Large intestine (tissue), 3 donors: Measurements from ENCODE around the gene RPS28. TPM values are rescaled to one million over a fixed set of nuclear protein-coding genes. Genes with fewer than 3 reads are reported as not detected.

Source experiments
- DNase-seq, 2 donors: peaks; one replicate each; pipeline versions ENCODE4 v3.0.0 to v3.0.0-alpha.2; 2013
- H3K27ac ChIP-seq: one replicate; pipeline ENCODE4 v1.5.1; 2013; ENCODE audit warnings: low read length
- H3K27me3 ChIP-seq: 2 replicates; pipeline ENCODE4 v1.6.1; 2013; ENCODE audit warnings: low read length; ENCODE audit not compliant: control insufficient read depth, insufficient read depth
- H3K36me3 ChIP-seq: 2 replicates; pipeline ENCODE4 v1.6.1; 2013; ENCODE audit warnings: low read length; ENCODE audit not compliant: control insufficient read depth, insufficient read depth
- H3K4me1 ChIP-seq: one replicate; pipeline ENCODE4 v1.6.1; 2013; ENCODE audit warnings: low read length; ENCODE audit not compliant: control insufficient read depth, insufficient read depth
- H3K4me3 ChIP-seq: one replicate; pipeline ENCODE4 v1.5.1; 2013; ENCODE audit warnings: low read length
- H3K9me3 ChIP-seq: one replicate; pipeline ENCODE4 v1.6.1; 2013; ENCODE audit warnings: mild to moderate bottlenecking, low read depth, low read length, moderate library complexity; ENCODE audit not compliant: control insufficient read depth
- WGBS: methylation state at CpG from one replicate; pipeline ENCODE4 v1.1.5; 2013; ENCODE audit warnings: low lambda C conversion rate; ENCODE audit not compliant: insufficient coverage; 5-methylcytosine and 5-hydroxymethylcytosine counted together
- polyA plus RNA-seq: library from polyadenylated mRNA; unstranded; fragments of 120-200 nt; gene quantifications from one replicate; pipeline ENCODE4 v1.2.1, GENCODE V29; 2013

The RPS28 gene
- polyA plus RNA-seq, 1 donor: 1,187 TPM

- 83% methylated on average over 1 of the region's 19 CpGs for WGBS
- peak overlapping the region; percentile 83 for H3K4me3 ChIP-seq
- no peak for DNase-seq
- peaks cover 12% of the 10 kb centered on the region for H3K4me1 ChIP-seq
- no peaks in the 10 kb centered on the region for H3K9me3 ChIP-seq
- H3K36me3 ChIP-seq: peaks cover 40% of the 10 kb centered on the region
- no peaks in the 10 kb centered on the region for H3K27me3 ChIP-seq
- H3K27ac ChIP-seq: peak overlapping the region; percentile 83
Observed at GRCh38 chr19:8319807-8320520, 1.3 kb upstream of the RPS28 start.

GRCh38 chr19:8320564-8321066 is 681 bp upstream of the RPS28 start:
- Histone ChIP-seq H3K36me3 (peaks cover 35% of the 10 kb centered on the region), H3K27me3 (no peaks in the 10 kb centered on the region), H3K4me1 (peaks cover 12% of the 10 kb centered on the region), H3K27ac (peak overlapping the region; percentile 83), H3K4me3 (peak overlapping the region; percentile 83), H3K9me3 (no peaks in the 10 kb centered on the region)
- WGBS: no CpG with 5 or more reads among the region's 16 CpGs
- DNase-seq: peak in 1 of 2 donors; percentile 55

- peaks cover 23% of the 10 kb centered on the region for H3K36me3 ChIP-seq
- peak overlapping the region; percentile 34 for H3K27ac ChIP-seq
- peaks cover 12% of the 10 kb centered on the region for H3K4me1 ChIP-seq
- no peak for DNase-seq
- peak overlapping the region; percentile 83 for H3K4me3 ChIP-seq
- no CpG with 5 or more reads among the region's 30 CpGs for WGBS
- H3K27me3 ChIP-seq: peaks cover 5% of the 10 kb centered on the region
- no peaks in the 10 kb centered on the region for H3K9me3 ChIP-seq
Observed at GRCh38 chr19:8321986-8322637, 816 bp downstream of the RPS28 start.

GRCh38 chr19:8322638-8322997 is 1.3 kb downstream of the RPS28 start:
- no CpG with 5 or more reads among the region's 7 CpGs for WGBS

GRCh38 chr19:8323781-8324185 is 2.5 kb downstream of the RPS28 start:
- Histone ChIP-seq H3K27ac (no peak overlapping the region), H3K4me1 (peaks cover 12% of the 10 kb centered on the region)
- WGBS: 100% methylated on average over 1 of the region's 1 CpG

More at GRCh38 chr19:8322638-8322997, 1.3 kb downstream of the RPS28 start:
- Histone ChIP-seq H3K27ac (no peak overlapping the region), H3K4me3 (peak overlapping the region; percentile 83), H3K27me3 (peaks cover 5% of the 10 kb centered on the region), H3K4me1 (peaks cover 12% of the 10 kb centered on the region), H3K36me3 (peaks cover 23% of the 10 kb centered on the region), H3K9me3 (no peaks in the 10 kb centered on the region)
- no peak for DNase-seq

GRCh38 chr19:8324186-8325050 is 3.1 kb downstream of the RPS28 start:
- no CpG with 5 or more reads among the region's 17 CpGs for WGBS
- Histone ChIP-seq H3K36me3 (peaks cover 23% of the 10 kb centered on the region), H3K27ac (no peak overlapping the region), H3K27me3 (peaks cover 13% of the 10 kb centered on the region), H3K4me1 (peaks cover 12% of the 10 kb centered on the region), H3K9me3 (no peaks in the 10 kb centered on the region), H3K4me3 (no peak overlapping the region)
- no peak for DNase-seq

More at GRCh38 chr19:8323781-8324185, 2.5 kb downstream of the RPS28 start:
- DNase-seq: no peak
- Histone ChIP-seq H3K4me3 (no peak overlapping the region), H3K9me3 (no peaks in the 10 kb centered on the region), H3K36me3 (peaks cover 23% of the 10 kb centered on the region), H3K27me3 (peaks cover 13% of the 10 kb centered on the region)

GRCh38 chr19:8325454-8325853 is 4.2 kb downstream of the RPS28 start:
- no CpG with 5 or more reads among the region's 3 CpGs for WGBS
- H3K4me3 ChIP-seq: no peak overlapping the region
- H3K4me1 ChIP-seq: peaks cover 3% of the 10 kb centered on the region
- DNase-seq: no peak
- H3K27ac ChIP-seq: no peak overlapping the region
- no peaks in the 10 kb centered on the region for H3K9me3 ChIP-seq
- H3K27me3 ChIP-seq: peaks cover 13% of the 10 kb centered on the region
- H3K36me3 ChIP-seq: peaks cover 23% of the 10 kb centered on the region

GRCh38 chr19:8329996-8330395 is 8.7 kb downstream of the RPS28 start:
- no peak for DNase-seq
- H3K9me3 ChIP-seq: peaks cover 6% of the 10 kb centered on the region
- peaks cover 46% of the 10 kb centered on the region for H3K27me3 ChIP-seq
- H3K4me1 ChIP-seq: no peaks in the 10 kb centered on the region
- no peak overlapping the region for H3K4me3 ChIP-seq
- WGBS: no CpG with 5 or more reads among the region's 3 CpGs
- no peak overlapping the region for H3K27ac ChIP-seq
- no peaks in the 10 kb centered on the region for H3K36me3 ChIP-seq

GRCh38 chr19:8331263-8331845 is 10.1 kb downstream of the RPS28 start:
- peaks cover 11% of the 10 kb centered on the region for H3K9me3 ChIP-seq
- no peak overlapping the region for H3K27ac ChIP-seq
- H3K27me3 ChIP-seq: peaks cover 55% of the 10 kb centered on the region
- no CpG with 5 or more reads among the region's 8 CpGs for WGBS
- H3K36me3 ChIP-seq: no peaks in the 10 kb centered on the region
- H3K4me1 ChIP-seq: no peaks in the 10 kb centered on the region
- DNase-seq: no peak
- no peak overlapping the region for H3K4me3 ChIP-seq
